Measurements from ENCODE around the gene GPRC5B. TPM values are rescaled to one million over a fixed set of nuclear protein-coding genes. Genes with fewer than 3 reads are reported as not detected.

The GPRC5B gene
- total RNA-seq, 1 experiment from 2014 or later = not detected

DNA sequence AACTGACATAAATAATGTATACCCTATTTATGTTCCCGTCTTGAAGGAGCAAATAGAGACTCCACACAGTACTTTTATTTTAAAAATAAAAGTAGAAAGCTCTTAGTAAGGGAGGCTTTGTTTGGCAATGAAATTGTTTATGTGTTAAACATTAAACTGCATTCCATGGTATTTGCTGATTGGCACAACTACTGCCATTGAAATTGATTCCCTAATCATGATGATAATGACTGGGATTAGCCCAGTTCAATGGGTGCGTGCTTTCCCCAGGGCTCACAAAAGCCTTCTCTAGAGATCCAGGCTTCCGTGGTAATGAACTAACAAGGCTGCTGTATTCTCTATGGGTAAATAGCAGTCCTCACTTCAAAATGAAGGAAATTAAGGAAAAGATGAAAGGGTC is 67.5 kb downstream of the GPRC5B start:
- H4K20me1 ChIP-seq (ENCODE audit: insufficient read depth, low read depth, low read length) = no peaks in the 10 kb centered on the region
- H3K4me3 ChIP-seq (ENCODE audit: low read length) = no peak overlapping the region
- H3K9ac ChIP-seq (ENCODE audit: low read length) = no peak overlapping the region
- H3K27me3 ChIP-seq (ENCODE audit: low read length) = no peaks in the 10 kb centered on the region
- no peaks in the 10 kb centered on the region for H3K36me3 ChIP-seq (ENCODE audit: insufficient read depth, low read length)
- no peak overlapping the region for H3K4me2 ChIP-seq (ENCODE audit: low read depth, low read length, poor library complexity, severe bottlenecking)
- H2AFZ ChIP-seq (ENCODE audit: low read length) = no peak overlapping the region
- H3K9me3 ChIP-seq (ENCODE audit: low read length) = no peaks in the 10 kb centered on the region
- no peak for DNase-seq
- H3K27ac ChIP-seq (ENCODE audit: low read length) = no peak overlapping the region
- H3K4me1 ChIP-seq (ENCODE audit: low read length) = no peaks in the 10 kb centered on the region
- H3K9me2 ChIP-seq (replicated peaks; ENCODE audit: insufficient read depth, low read length) = no peaks in the 10 kb centered on the region
- H3K79me2 ChIP-seq (ENCODE audit: low read length) = no peaks in the 10 kb centered on the region

DNA sequence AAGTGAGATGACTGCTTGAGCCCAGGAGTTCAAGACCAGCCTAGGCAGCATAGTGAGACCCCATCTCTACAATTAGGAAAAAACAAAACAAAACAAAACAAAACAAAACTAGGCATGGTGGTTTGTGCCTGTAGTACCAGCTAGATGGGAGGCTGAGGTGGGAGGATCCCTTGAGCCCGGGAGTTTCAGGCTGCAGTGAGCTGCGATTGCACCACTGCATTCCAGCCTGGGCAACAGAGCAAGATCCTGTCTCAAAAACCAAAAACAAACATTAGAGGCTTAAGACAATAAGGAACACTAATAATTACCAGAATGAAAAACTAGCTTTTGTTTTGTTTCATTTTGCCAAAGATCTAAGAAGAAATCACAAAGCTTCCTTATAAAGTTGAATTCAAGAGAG is 69.2 kb downstream of the GPRC5B start:
- Histone ChIP-seq H3K4me2 (ENCODE audit: low read depth, low read length, poor library complexity, severe bottlenecking) (no peak overlapping the region), H3K36me3 (ENCODE audit: insufficient read depth, low read length) (no peaks in the 10 kb centered on the region), H2AFZ (ENCODE audit: low read length) (no peak overlapping the region), H3K4me1 (ENCODE audit: low read length) (no peaks in the 10 kb centered on the region), H3K9me2 (replicated peaks; ENCODE audit: insufficient read depth, low read length) (no peaks in the 10 kb centered on the region), H3K27me3 (ENCODE audit: low read length) (no peaks in the 10 kb centered on the region), H3K4me3 (ENCODE audit: low read length) (no peak overlapping the region), H4K20me1 (ENCODE audit: insufficient read depth, low read depth, low read length) (no peaks in the 10 kb centered on the region), H3K9ac (ENCODE audit: low read length) (no peak overlapping the region), H3K27ac (ENCODE audit: low read length) (no peak overlapping the region), H3K9me3 (ENCODE audit: low read length) (no peaks in the 10 kb centered on the region), H3K79me2 (ENCODE audit: low read length) (no peaks in the 10 kb centered on the region)
- DNase-seq = no peak

DNA sequence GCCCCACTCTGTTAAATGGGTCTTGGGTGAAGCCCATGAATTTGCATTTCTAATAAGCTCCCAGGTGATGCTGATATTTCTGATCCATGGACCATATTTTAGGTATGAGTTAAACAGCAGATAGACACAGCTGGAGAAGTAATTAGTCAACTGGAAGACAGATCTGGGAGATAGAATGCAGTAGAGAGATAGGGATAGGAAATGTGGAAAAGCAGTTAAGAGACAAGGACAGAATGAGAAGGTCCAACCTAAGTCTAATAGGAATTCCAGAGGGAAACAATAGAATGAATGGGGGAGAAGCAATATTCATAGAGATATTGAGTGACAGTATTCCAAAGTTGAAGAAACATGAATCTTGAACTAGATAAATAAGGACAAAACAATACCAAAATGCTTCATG is 71.7 kb downstream of the GPRC5B start:
- Histone ChIP-seq H3K79me2 (ENCODE audit: low read length) (no peaks in the 10 kb centered on the region), H3K4me3 (ENCODE audit: low read length) (no peak overlapping the region), H3K9ac (ENCODE audit: low read length) (no peak overlapping the region), H2AFZ (ENCODE audit: low read length) (no peak overlapping the region), H3K36me3 (ENCODE audit: insufficient read depth, low read length) (no peaks in the 10 kb centered on the region), H3K4me2 (ENCODE audit: low read depth, low read length, poor library complexity, severe bottlenecking) (no peak overlapping the region), H3K9me3 (ENCODE audit: low read length) (no peaks in the 10 kb centered on the region), H4K20me1 (ENCODE audit: insufficient read depth, low read depth, low read length) (no peaks in the 10 kb centered on the region), H3K9me2 (replicated peaks; ENCODE audit: insufficient read depth, low read length) (no peaks in the 10 kb centered on the region), H3K27me3 (ENCODE audit: low read length) (no peaks in the 10 kb centered on the region), H3K27ac (ENCODE audit: low read length) (no peak overlapping the region), H3K4me1 (ENCODE audit: low read length) (no peaks in the 10 kb centered on the region)
- DNase-seq = no peak

DNA sequence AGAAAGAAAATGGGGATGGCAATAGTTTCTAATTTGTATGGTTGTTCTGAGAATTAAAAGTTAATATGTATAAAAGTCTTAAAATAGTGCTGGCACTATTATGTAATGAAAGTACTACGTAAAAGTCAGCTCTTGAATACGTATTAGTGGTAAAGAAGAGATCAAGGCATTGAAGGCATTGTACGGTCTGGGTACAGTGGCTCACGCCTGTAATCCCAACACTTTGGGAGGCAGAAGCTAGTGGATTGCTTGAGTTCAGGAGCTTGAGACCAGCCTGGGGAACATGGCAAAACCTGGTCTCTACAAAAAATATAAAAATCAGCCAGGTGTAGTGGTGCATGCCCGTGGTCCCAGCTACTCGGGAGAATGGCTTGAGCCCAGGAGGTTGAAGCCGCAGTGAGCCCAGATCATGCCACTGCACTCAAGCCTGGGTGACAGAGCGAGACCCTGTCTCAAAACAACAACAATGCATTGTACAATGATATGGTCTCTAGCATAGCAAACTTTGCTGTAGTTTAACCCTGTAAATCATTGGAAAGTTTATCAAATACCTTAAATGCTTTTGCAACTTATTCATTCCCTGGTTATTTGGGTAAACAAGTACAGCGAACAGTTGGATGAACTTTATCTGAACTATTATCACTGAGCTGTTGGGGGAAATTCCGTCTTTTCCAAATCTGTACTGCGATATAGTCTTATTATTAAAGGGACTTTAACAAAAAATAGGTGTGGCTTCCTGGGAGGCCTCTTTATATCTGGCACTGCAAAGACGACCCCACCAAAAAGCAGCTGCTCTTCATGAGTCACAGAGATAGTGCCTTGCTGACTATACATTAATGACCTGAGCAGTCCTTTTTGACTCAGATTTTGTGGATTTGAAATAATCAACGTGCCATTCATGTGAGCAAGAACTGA is 73.6 kb downstream of the GPRC5B start:
- no peaks in the 10 kb centered on the region for H3K9me2 ChIP-seq (replicated peaks; ENCODE audit: insufficient read depth, low read length)
- no peak overlapping the region for H3K4me2 ChIP-seq (ENCODE audit: low read depth, low read length, poor library complexity, severe bottlenecking)
- no peak overlapping the region for H3K4me3 ChIP-seq (ENCODE audit: low read length)

DNA sequence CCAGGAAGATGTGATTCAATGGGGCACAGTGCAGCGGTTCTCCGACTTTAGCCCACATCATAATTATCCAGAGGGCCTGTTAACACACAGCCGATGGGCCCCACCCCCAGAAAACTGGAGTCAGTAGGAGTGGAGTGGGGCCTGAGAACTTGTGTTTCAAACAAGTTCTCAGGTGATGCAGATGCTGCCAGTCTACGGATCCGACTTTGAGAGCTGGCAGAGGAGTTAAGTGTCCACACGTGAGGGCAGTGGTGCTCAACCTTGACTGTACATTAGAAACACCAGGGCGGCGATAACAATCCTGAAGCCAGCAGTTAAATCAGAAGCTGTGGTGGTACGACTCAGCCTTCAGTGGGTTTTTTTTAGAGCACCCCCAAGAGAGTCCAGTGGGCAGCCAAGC is 75.0 kb downstream of the GPRC5B start:
- H3K36me3 ChIP-seq (ENCODE audit: insufficient read depth, low read length) = no peaks in the 10 kb centered on the region
- no peaks in the 10 kb centered on the region for H3K9me3 ChIP-seq (ENCODE audit: low read length)
- no peaks in the 10 kb centered on the region for H3K27me3 ChIP-seq (ENCODE audit: low read length)
- H3K9ac ChIP-seq (ENCODE audit: low read length) = no peak overlapping the region
- no peaks in the 10 kb centered on the region for H3K4me1 ChIP-seq (ENCODE audit: low read length)
- no peak overlapping the region for H3K4me2 ChIP-seq (ENCODE audit: low read depth, low read length, poor library complexity, severe bottlenecking)
- no peak overlapping the region for H3K4me3 ChIP-seq (ENCODE audit: low read length)
- DNase-seq = no peak
- no peaks in the 10 kb centered on the region for H3K9me2 ChIP-seq (replicated peaks; ENCODE audit: insufficient read depth, low read length)
- no peaks in the 10 kb centered on the region for H4K20me1 ChIP-seq (ENCODE audit: insufficient read depth, low read depth, low read length)
- no peaks in the 10 kb centered on the region for H3K79me2 ChIP-seq (ENCODE audit: low read length)
- H3K27ac ChIP-seq (ENCODE audit: low read length) = no peak overlapping the region
- no peak overlapping the region for H2AFZ ChIP-seq (ENCODE audit: low read length)

More for the DNA sequence above, 73.6 kb downstream of the GPRC5B start:
- H3K9me3 ChIP-seq (ENCODE audit: low read length) = no peaks in the 10 kb centered on the region
- H3K4me1 ChIP-seq (ENCODE audit: low read length) = no peaks in the 10 kb centered on the region
- H3K27me3 ChIP-seq (ENCODE audit: low read length) = no peaks in the 10 kb centered on the region
- H3K9ac ChIP-seq (ENCODE audit: low read length) = no peak overlapping the region
- no peaks in the 10 kb centered on the region for H4K20me1 ChIP-seq (ENCODE audit: insufficient read depth, low read depth, low read length)
- H3K36me3 ChIP-seq (ENCODE audit: insufficient read depth, low read length) = no peaks in the 10 kb centered on the region
- no peak overlapping the region for H2AFZ ChIP-seq (ENCODE audit: low read length)
- H3K79me2 ChIP-seq (ENCODE audit: low read length) = no peaks in the 10 kb centered on the region
- H3K27ac ChIP-seq (ENCODE audit: low read length) = no peak overlapping the region
- no peak for DNase-seq

DNA sequence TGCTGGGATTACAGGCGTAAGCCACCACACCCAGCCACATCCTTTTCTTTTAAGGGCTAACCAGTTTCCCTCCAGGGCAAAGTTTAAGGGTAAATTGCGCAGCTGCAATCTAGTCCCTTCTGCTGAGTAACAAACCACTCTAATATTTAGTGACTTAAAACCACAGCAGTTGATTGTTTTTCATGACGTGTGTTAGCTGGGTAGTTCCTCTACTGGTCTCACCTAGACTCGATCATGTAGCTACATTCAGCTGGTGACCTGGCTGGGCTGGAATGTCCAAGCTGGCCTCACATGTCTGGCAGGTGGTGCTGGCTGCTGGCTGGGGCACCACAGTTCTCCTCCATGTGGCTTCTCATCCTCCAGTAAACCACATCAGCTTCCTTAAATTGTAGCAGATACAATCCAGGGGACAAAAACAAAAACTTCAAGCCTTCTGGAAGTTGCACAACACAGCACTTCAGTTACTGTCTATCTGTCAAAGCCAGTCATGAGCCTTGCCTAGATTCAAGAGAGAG is 75.5 kb downstream of the GPRC5B start:
- no peaks in the 10 kb centered on the region for H4K20me1 ChIP-seq (ENCODE audit: insufficient read depth, low read depth, low read length)
- H3K27me3 ChIP-seq (ENCODE audit: low read length) = no peaks in the 10 kb centered on the region
- no peaks in the 10 kb centered on the region for H3K4me1 ChIP-seq (ENCODE audit: low read length)
- H3K9me2 ChIP-seq (replicated peaks; ENCODE audit: insufficient read depth, low read length) = no peaks in the 10 kb centered on the region
- H3K79me2 ChIP-seq (ENCODE audit: low read length) = no peaks in the 10 kb centered on the region
- H2AFZ ChIP-seq (ENCODE audit: low read length) = no peak overlapping the region
- no peak overlapping the region for H3K9ac ChIP-seq (ENCODE audit: low read length)
- H3K27ac ChIP-seq (ENCODE audit: low read length) = no peak overlapping the region
- no peak overlapping the region for H3K4me2 ChIP-seq (ENCODE audit: low read depth, low read length, poor library complexity, severe bottlenecking)
- no peak overlapping the region for H3K4me3 ChIP-seq (ENCODE audit: low read length)
- no peaks in the 10 kb centered on the region for H3K36me3 ChIP-seq (ENCODE audit: insufficient read depth, low read length)
- H3K9me3 ChIP-seq (ENCODE audit: low read length) = no peaks in the 10 kb centered on the region
- DNase-seq = no peak

DNA sequence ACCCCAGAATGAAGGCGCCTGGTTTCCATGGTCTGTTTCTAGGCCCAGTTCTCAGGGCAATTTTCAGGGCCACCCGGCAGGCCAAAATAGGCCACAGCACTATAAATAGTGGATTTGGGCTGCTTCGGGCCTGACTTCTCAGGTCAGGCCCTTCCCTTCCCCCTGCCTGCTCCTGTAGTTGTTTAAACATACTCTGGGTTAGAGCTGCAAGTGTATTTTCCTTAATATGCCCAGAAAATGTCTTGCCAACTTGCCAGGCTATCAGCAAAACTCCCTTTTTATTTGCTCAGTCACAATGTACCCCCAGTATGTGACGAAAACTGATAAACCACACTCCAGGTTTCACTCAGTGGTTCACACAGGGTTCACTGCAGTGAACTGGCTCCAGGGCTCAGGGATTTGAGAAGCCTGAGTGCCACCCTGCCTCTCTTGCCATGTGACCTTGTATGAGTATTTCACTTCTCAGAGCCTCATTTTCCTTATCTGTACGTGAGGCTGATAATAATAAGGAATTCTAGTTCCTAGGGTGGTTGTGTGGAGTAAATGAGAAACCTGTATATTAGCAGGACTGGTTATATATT is 76.5 kb downstream of the GPRC5B start:
- no peaks in the 10 kb centered on the region for H3K27me3 ChIP-seq (ENCODE audit: low read length)
- no peaks in the 10 kb centered on the region for H3K36me3 ChIP-seq (ENCODE audit: insufficient read depth, low read length)
- no peak overlapping the region for H3K4me2 ChIP-seq (ENCODE audit: low read depth, low read length, poor library complexity, severe bottlenecking)
- no peaks in the 10 kb centered on the region for H4K20me1 ChIP-seq (ENCODE audit: insufficient read depth, low read depth, low read length)
- no peak for DNase-seq
- no peaks in the 10 kb centered on the region for H3K9me3 ChIP-seq (ENCODE audit: low read length)
- no peak overlapping the region for H3K9ac ChIP-seq (ENCODE audit: low read length)
- no peak overlapping the region for H3K4me3 ChIP-seq (ENCODE audit: low read length)
- H3K4me1 ChIP-seq (ENCODE audit: low read length) = no peaks in the 10 kb centered on the region
- H3K27ac ChIP-seq (ENCODE audit: low read length) = no peak overlapping the region
- H3K79me2 ChIP-seq (ENCODE audit: low read length) = no peaks in the 10 kb centered on the region
- no peaks in the 10 kb centered on the region for H3K9me2 ChIP-seq (replicated peaks; ENCODE audit: insufficient read depth, low read length)
- H2AFZ ChIP-seq (ENCODE audit: low read length) = no peak overlapping the region
